ENCODE data around the gene TBC1D9. TPM values are rescaled to one million over a fixed set of nuclear protein-coding genes. Genes with fewer than 3 reads are reported as not detected.

The TBC1D9 gene
- total RNA-seq, 1 experiment from 2014 or later, result 17.0 TPM

DNA sequence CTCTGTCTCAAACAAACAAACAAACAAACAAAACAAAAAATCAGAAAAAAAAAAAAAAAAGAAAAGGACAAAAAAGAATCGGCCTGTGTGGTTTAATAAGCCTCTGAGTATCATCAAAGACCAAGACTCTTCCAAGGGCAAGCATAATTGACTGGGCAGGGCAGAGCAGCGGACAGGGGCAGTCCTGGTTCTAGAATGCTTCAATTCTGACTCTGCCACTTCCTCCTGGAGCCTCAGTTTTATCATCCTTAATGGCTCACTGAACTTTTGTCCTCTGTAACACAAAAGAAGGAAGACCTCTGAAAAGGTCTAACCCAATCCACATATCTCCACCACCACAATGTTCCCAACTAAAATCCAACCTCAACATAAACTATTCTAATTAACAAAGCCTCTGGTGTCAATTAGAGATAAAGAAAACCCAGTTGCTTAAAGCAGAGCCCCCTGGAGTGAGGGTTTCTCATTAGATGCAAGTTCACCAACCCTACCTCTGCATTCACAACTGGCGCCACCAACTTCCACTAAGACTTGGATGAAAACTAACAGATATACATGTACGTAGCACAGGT is 51.7 kb downstream of the TBC1D9 start:
- Histone ChIP-seq H2AFZ (no peak overlapping the region), H3K9me3 (ENCODE audit: insufficient read depth, low read depth) (no peaks in the 10 kb centered on the region), H3K79me2 (ENCODE audit: low read depth) (no peaks in the 10 kb centered on the region), H3K4me2 (no peak overlapping the region), H3K4me3 (no peak overlapping the region), H3K27me3 (ENCODE audit: insufficient read depth, low read depth) (no peaks in the 10 kb centered on the region), H4K20me1 (ENCODE audit: insufficient read depth) (no peaks in the 10 kb centered on the region), H3K36me3 (ENCODE audit: low read depth) (no peaks in the 10 kb centered on the region), H3K4me1 (replicated peaks; ENCODE audit: insufficient read depth) (no peaks in the 10 kb centered on the region), H3K9me2 (ENCODE audit: insufficient read depth) (no peaks in the 10 kb centered on the region), H3F3A (ENCODE audit: insufficient read depth, low read depth) (no peaks in the 10 kb centered on the region), H3K27ac (no peak overlapping the region)
- no peak for DNase-seq
- ChIA-PET POLR2A (ENCODE audit: unreplicated experiment) (no interaction called here), CTCF (interaction anchor here (0.6 kb wide), 1 partner anchor 1327 kb away, joined by 13 read pairs; no protein-coding TSS in a partner anchor)
- TF ChIP-seq, protein P1, sequence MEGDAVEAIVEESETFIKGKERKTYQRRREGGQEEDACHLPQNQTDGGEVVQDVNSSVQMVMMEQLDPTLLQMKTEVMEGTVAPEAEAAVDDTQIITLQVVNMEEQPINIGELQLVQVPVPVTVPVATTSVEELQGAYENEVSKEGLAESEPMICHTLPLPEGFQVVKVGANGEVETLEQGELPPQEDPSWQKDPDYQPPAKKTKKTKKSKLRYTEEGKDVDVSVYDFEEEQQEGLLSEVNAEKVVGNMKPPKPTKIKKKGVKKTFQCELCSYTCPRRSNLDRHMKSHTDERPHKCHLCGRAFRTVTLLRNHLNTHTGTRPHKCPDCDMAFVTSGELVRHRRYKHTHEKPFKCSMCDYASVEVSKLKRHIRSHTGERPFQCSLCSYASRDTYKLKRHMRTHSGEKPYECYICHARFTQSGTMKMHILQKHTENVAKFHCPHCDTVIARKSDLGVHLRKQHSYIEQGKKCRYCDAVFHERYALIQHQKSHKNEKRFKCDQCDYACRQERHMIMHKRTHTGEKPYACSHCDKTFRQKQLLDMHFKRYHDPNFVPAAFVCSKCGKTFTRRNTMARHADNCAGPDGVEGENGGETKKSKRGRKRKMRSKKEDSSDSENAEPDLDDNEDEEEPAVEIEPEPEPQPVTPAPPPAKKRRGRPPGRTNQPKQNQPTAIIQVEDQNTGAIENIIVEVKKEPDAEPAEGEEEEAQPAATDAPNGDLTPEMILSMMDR (conservative IDR thresholded peaks at IDR 0.05), result no peak
- TF ChIP-seq EZH2 (IDR thresholded peaks at IDR 0.05; ENCODE audit: low read depth), result no peak
- BruUV-seq (replicated peaks), result no TSS peak
- intact Hi-C loops (cut with micrococcal nuclease; ENCODE audit: unreplicated experiment), result no loop called here

DNA sequence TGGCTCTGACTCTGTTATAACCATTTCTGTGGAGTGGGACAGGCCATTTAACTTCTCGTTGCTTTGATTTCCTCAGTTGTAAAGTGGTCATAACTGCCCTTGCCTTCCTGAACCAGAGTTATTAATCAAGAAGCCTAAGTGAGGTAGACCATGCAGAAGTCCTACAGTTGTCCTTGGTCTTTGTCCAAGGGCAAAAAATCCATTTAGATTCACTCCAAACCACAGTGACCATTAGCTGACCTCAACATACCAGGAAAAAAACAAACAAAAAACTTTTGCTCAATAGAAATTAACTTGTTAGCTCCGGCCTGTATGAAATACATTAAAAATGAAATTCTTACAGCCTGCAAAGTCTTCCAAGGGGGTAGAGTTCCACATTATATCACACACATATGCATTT is 52.7 kb downstream of the TBC1D9 start:
- H3K36me3 ChIP-seq (ENCODE audit: low read depth), result no peaks in the 10 kb centered on the region
- DNase-seq, result no peak
- no peak overlapping the region for H3K4me2 ChIP-seq
- H4K20me1 ChIP-seq (ENCODE audit: insufficient read depth), result no peaks in the 10 kb centered on the region
- H3K9me2 ChIP-seq (ENCODE audit: insufficient read depth), result no peaks in the 10 kb centered on the region
- no peaks in the 10 kb centered on the region for H3K9me3 ChIP-seq (ENCODE audit: insufficient read depth, low read depth)
- no peak overlapping the region for H3K4me3 ChIP-seq
- BruUV-seq (replicated peaks), result no TSS peak
- H3K79me2 ChIP-seq (ENCODE audit: low read depth), result no peaks in the 10 kb centered on the region
- intact Hi-C loops (cut with micrococcal nuclease; ENCODE audit: unreplicated experiment), result no loop called here
- no peak for TF ChIP-seq EZH2 (IDR thresholded peaks at IDR 0.05; ENCODE audit: low read depth)
- TF ChIP-seq, protein P1 (conservative IDR thresholded peaks at IDR 0.05), result no peak
- no peak overlapping the region for H2AFZ ChIP-seq
- no peak overlapping the region for H3K27ac ChIP-seq
- H3K27me3 ChIP-seq (ENCODE audit: insufficient read depth, low read depth), result no peaks in the 10 kb centered on the region
- ChIA-PET CTCF (no interaction called here), POLR2A (ENCODE audit: unreplicated experiment) (no interaction called here)
- no peaks in the 10 kb centered on the region for H3F3A ChIP-seq (ENCODE audit: insufficient read depth, low read depth)
- H3K4me1 ChIP-seq (replicated peaks; ENCODE audit: insufficient read depth), result no peaks in the 10 kb centered on the region

DNA sequence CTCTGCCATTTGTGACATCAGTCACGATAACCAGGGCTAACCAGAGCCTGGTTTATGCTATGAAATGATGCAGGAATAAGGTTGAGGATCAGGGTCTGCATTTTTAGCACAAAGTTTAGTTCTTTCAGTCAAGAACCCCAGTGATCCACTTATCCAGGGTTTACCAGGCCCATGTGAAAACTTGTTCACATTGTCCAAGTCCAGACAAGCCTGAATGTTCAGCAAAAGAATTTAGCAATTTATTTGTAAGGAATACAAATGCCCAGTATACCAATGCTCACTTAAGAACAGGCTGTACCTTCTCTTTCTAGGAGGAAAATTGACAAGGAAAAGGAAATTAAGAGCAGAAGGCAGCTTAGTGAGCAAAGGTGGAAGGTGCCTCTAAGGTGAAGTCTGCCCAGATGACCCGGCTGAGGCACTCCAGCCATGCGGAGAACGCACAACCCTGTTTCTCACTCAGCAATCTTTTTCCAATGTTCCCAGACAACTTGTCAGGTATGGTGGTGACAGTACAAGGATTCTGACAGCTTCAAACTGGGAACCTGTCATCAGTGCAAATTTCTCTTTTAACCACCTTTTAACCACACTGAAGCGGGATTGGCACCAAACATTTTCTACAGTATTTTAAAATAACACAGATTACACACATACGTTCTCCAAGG is 54.0 kb downstream of the TBC1D9 start:
- Histone ChIP-seq H3F3A (ENCODE audit: insufficient read depth, low read depth) (no peaks in the 10 kb centered on the region), H3K27ac (no peak overlapping the region), H3K36me3 (ENCODE audit: low read depth) (no peaks in the 10 kb centered on the region), H4K20me1 (ENCODE audit: insufficient read depth) (no peaks in the 10 kb centered on the region), H3K9me2 (ENCODE audit: insufficient read depth) (no peaks in the 10 kb centered on the region), H3K4me1 (replicated peaks; ENCODE audit: insufficient read depth) (no peaks in the 10 kb centered on the region), H3K79me2 (ENCODE audit: low read depth) (no peaks in the 10 kb centered on the region), H3K27me3 (ENCODE audit: insufficient read depth, low read depth) (no peaks in the 10 kb centered on the region), H3K4me2 (no peak overlapping the region), H2AFZ (no peak overlapping the region), H3K9me3 (ENCODE audit: insufficient read depth, low read depth) (no peaks in the 10 kb centered on the region), H3K4me3 (no peak overlapping the region)
- intact Hi-C loops (cut with micrococcal nuclease; ENCODE audit: unreplicated experiment), result no loop called here
- POLR2A ChIA-PET (ENCODE audit: unreplicated experiment), result no interaction called here
- CTCF ChIA-PET, result no interaction called here
- no peak for DNase-seq
- BruUV-seq (replicated peaks), result no TSS peak
- TF ChIP-seq, protein P1 (conservative IDR thresholded peaks at IDR 0.05), result no peak
- TF ChIP-seq EZH2 (IDR thresholded peaks at IDR 0.05; ENCODE audit: low read depth), result no peak

Measured in PC-9 (cell line).